ENCODE measurements around the gene ETV3.

Gene ETV3

DNA sequence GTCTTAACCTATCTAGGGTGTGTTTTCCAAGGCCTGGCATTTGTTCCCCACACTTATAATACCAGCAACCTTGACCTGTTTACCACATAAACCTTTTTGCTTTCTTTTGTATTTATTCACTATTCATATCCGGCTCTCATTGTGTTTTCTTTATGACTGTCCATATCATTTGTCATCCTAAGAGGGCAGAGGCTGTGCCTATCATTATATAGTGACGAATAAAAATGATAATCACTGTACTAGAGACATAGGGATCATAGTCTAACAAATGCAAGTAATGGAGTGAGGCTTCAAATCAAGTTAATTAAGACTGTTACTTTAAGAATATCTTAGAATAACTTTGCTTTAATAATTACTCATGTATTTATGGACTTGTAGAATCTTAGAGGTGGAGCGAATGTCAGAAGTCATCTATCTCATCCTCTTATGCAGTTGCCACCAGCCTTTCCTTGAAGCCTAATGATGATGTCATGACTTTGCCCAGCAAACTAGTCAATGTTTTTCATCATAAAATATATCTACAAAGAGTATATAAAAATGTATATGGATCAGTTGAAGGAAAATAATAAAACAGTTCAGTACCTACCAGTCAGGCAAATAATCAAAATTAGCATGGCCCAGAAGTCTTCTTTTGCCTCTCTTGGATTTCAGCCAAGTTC lies 4.7 kb upstream of the ETV3 start:
- H3K27ac ChIP-seq (ENCODE audit: low read depth, low read length): no peak overlapping the region
- TF ChIP-seq, protein P1, sequence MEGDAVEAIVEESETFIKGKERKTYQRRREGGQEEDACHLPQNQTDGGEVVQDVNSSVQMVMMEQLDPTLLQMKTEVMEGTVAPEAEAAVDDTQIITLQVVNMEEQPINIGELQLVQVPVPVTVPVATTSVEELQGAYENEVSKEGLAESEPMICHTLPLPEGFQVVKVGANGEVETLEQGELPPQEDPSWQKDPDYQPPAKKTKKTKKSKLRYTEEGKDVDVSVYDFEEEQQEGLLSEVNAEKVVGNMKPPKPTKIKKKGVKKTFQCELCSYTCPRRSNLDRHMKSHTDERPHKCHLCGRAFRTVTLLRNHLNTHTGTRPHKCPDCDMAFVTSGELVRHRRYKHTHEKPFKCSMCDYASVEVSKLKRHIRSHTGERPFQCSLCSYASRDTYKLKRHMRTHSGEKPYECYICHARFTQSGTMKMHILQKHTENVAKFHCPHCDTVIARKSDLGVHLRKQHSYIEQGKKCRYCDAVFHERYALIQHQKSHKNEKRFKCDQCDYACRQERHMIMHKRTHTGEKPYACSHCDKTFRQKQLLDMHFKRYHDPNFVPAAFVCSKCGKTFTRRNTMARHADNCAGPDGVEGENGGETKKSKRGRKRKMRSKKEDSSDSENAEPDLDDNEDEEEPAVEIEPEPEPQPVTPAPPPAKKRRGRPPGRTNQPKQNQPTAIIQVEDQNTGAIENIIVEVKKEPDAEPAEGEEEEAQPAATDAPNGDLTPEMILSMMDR (IDR thresholded peaks at IDR 0.05; ENCODE audit: low read depth, low read length, poor library complexity, severe bottlenecking): no peak
- TF ChIP-seq EZH2phosphoT487 (IDR thresholded peaks at IDR 0.05; ENCODE audit: borderline replicate concordance, low read length): no peak
- peaks cover 6% of the 10 kb centered on the region for H3K4me1 ChIP-seq (ENCODE audit: control insufficient read depth, low read length)
- no peaks in the 10 kb centered on the region for H3K9me2 ChIP-seq (replicated peaks; ENCODE audit: control insufficient read depth, low read length)
- H3K79me2 ChIP-seq (ENCODE audit: control insufficient read depth, low read length): peaks cover 1% of the 10 kb centered on the region
- H3K27me3 ChIP-seq (ENCODE audit: control insufficient read depth, low read length): peaks cover 10% of the 10 kb centered on the region
- H4K20me1 ChIP-seq (ENCODE audit: control insufficient read depth, insufficient read depth, low read depth, low read length): no peaks in the 10 kb centered on the region
- H3K4me3 ChIP-seq (ENCODE audit: low read length): no peak overlapping the region
- no peak overlapping the region for H3K4me2 ChIP-seq (ENCODE audit: low read length)
- peaks cover 15% of the 10 kb centered on the region for H3F3A ChIP-seq (ENCODE audit: control insufficient read depth, insufficient read depth)
- peaks cover 1% of the 10 kb centered on the region for H3K36me3 ChIP-seq (ENCODE audit: control insufficient read depth, low read length)
- H3K9me3 ChIP-seq (ENCODE audit: control insufficient read depth, insufficient read depth, low read length): no peaks in the 10 kb centered on the region

DNA sequence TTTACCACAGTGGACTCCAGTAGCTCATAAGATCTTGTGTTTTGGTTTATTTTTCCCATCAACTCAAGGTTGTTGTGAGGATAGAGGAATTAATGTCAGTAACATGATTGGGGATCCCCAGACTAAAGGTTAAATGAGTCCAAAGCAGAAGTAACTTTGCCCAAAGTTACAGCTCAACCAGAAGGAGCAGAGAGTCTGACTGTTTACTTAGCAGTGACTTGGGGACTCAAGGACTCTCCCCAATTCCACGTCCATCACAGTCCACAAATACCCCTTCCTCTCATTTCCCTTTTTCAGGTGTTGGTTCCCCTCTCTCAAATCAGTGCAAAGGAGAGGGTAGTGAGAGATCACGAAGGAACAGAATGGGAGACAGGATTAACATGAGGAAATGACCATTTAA lies 4.0 kb upstream of the ETV3 start:
- Histone ChIP-seq H3K4me1 (ENCODE audit: control insufficient read depth, low read length) (peaks cover 6% of the 10 kb centered on the region), H3K36me3 (ENCODE audit: control insufficient read depth, low read length) (peaks cover 5% of the 10 kb centered on the region), H4K20me1 (ENCODE audit: control insufficient read depth, insufficient read depth, low read depth, low read length) (peaks cover under 1% of the 10 kb centered on the region; the same call in 1 of the 2 replicates), H3K4me2 (ENCODE audit: low read length) (no peak overlapping the region), H3K27ac (ENCODE audit: low read depth, low read length) (no peak overlapping the region), H3K27me3 (ENCODE audit: control insufficient read depth, low read length) (peaks cover 10% of the 10 kb centered on the region), H3K9me3 (ENCODE audit: control insufficient read depth, insufficient read depth, low read length) (no peaks in the 10 kb centered on the region), H3K4me3 (ENCODE audit: low read length) (no peak overlapping the region), H3K79me2 (ENCODE audit: control insufficient read depth, low read length) (peaks cover 8% of the 10 kb centered on the region), H3K9me2 (replicated peaks; ENCODE audit: control insufficient read depth, low read length) (no peaks in the 10 kb centered on the region), H3F3A (ENCODE audit: control insufficient read depth, insufficient read depth) (peaks cover 15% of the 10 kb centered on the region)
- TF ChIP-seq, protein P1 (IDR thresholded peaks at IDR 0.05; ENCODE audit: low read depth, low read length, poor library complexity, severe bottlenecking): no peak
- TF ChIP-seq EZH2phosphoT487 (IDR thresholded peaks at IDR 0.05; ENCODE audit: borderline replicate concordance, low read length): no peak

DNA sequence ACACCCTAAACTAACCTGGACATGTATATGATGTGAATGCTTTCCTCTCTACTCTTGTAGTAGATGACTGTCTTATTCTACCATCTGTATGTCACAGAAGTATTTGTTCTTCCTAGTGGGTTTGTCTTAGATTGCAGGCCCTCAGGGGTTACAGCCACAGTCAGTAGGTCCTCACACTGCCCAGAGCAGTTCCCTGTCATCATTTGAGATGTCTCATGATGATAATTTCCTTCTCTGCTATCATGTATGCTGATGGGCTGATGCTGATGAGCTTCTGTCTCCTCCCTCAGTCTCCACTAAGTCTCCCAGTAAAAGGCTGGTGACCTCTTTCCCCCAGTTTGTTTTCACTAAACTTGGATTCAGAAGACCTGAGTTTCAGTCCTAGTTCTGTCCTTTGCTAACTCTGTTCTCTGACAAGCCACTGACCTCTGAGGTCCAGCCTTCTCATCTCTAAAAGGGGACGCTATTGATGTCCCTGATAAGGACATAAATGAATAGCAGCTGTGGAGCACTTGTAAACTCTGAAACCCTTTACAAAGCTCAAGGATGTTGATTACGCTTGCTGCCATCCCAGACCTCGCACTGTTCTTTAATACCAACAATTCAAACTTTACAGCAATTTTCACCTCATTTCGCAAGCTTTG lies 3.1 kb upstream of the ETV3 start:
- peaks cover 9% of the 10 kb centered on the region; the same call in 1 of the 2 replicates for H4K20me1 ChIP-seq (ENCODE audit: control insufficient read depth, insufficient read depth, low read depth, low read length)
- no peak overlapping the region for H3K4me3 ChIP-seq (ENCODE audit: low read length)
- TF ChIP-seq, protein P1 (IDR thresholded peaks at IDR 0.05; ENCODE audit: low read depth, low read length, poor library complexity, severe bottlenecking): no peak
- no peak for TF ChIP-seq EZH2phosphoT487 (IDR thresholded peaks at IDR 0.05; ENCODE audit: borderline replicate concordance, low read length)
- no peaks in the 10 kb centered on the region for H3K9me3 ChIP-seq (ENCODE audit: control insufficient read depth, insufficient read depth, low read length)
- peaks cover 15% of the 10 kb centered on the region for H3F3A ChIP-seq (ENCODE audit: control insufficient read depth, insufficient read depth)
- H3K36me3 ChIP-seq (ENCODE audit: control insufficient read depth, low read length): peaks cover 7% of the 10 kb centered on the region
- no peak overlapping the region for H3K4me2 ChIP-seq (ENCODE audit: low read length)
- H3K27me3 ChIP-seq (ENCODE audit: control insufficient read depth, low read length): peaks cover 10% of the 10 kb centered on the region
- no peak overlapping the region for H3K27ac ChIP-seq (ENCODE audit: low read depth, low read length)
- H3K9me2 ChIP-seq (replicated peaks; ENCODE audit: control insufficient read depth, low read length): no peaks in the 10 kb centered on the region
- H3K79me2 ChIP-seq (ENCODE audit: control insufficient read depth, low read length): peaks cover 17% of the 10 kb centered on the region
- H3K4me1 ChIP-seq (ENCODE audit: control insufficient read depth, low read length): peaks cover 14% of the 10 kb centered on the region
